22Rv1 (cell line): Measurements from ENCODE around the gene DDR1.

ENCODE experiments used
- CTCF ChIP-seq: fragments of 450-650 bp; IDR thresholded peaks from 2 replicates; pipeline ENCODE4 v1.5.1; 2017; ENCODE audit warnings: mild to moderate bottlenecking
- ZFX ChIP-seq: fragments of 450-650 bp; IDR thresholded peaks from 2 replicates; pipeline ENCODE4 v1.6.1; 2017; ENCODE audit warnings: antibody characterized with exemption, borderline replicate concordance

GRCh38 chr6:30855429-30856075, 28.8 kb upstream of the DDR1 start:
- TF ChIP-seq CTCF = no peak
- TF ChIP-seq ZFX = no peak
